ENCODE results near the gene ACER2. TPM values are rescaled to one million over a fixed set of nuclear protein-coding genes. Genes with fewer than 3 reads are reported as not detected.

The ACER2 gene
- total RNA-seq, 4 donors from 2014 or later: 2.8 to 13.5 (median 6.9) TPM

DNA sequence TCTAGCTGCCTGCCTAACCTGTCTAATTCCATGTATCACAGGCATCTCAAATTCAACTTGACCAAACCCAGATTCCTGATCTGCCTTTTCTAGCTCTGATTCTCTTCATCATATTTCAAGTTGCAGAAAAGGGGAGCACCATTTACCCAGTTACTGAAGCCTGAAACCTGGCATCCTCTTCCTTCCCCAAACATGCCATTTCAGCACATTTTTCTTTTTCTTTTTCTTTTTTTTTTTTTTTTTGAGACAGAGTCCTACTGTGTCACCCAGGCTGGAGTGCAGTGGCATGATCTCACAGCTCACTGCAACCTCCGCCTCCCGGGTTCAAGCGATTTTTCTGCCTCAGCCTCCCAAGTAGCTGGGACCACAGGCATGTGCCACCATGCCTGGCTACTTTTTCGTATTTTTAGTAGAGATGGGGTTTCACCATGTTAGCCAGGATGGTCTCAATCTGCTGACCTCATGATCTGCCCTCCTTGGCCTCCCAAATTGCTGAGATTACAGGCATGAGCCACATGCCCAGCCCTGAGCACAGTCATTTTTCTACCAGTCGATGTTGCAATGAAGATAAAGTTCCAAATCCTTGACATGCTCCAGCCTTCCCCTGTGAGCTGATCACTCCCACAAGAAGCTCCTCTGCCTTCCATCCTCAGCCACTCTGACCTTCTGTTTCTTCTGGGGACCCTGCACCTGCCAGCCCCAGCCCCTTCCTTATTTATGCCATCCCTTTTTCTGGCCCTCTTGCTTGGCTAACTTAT, 32.2 kb downstream of the ACER2 start:
- H3K27me3 ChIP-seq: no peaks in the 10 kb centered on the region
- H3K27ac ChIP-seq: peak overlapping the region in 1 of 2 donors; percentile 30
- no peaks in the 10 kb centered on the region for H3K36me3 ChIP-seq
- H3K4me1 ChIP-seq: no peaks in the 10 kb centered on the region
- no peak for DNase-seq
- intact Hi-C loops (cut with DNase I; ENCODE audit: low total_unique reads): no loop called here
- H3K4me3 ChIP-seq: no peak overlapping the region
- no peaks in the 10 kb centered on the region for H3K9me3 ChIP-seq
- TF ChIP-seq, protein P1, sequence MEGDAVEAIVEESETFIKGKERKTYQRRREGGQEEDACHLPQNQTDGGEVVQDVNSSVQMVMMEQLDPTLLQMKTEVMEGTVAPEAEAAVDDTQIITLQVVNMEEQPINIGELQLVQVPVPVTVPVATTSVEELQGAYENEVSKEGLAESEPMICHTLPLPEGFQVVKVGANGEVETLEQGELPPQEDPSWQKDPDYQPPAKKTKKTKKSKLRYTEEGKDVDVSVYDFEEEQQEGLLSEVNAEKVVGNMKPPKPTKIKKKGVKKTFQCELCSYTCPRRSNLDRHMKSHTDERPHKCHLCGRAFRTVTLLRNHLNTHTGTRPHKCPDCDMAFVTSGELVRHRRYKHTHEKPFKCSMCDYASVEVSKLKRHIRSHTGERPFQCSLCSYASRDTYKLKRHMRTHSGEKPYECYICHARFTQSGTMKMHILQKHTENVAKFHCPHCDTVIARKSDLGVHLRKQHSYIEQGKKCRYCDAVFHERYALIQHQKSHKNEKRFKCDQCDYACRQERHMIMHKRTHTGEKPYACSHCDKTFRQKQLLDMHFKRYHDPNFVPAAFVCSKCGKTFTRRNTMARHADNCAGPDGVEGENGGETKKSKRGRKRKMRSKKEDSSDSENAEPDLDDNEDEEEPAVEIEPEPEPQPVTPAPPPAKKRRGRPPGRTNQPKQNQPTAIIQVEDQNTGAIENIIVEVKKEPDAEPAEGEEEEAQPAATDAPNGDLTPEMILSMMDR (IDR thresholded peaks at IDR 0.05): no peak
- no peak for TF ChIP-seq POLR2A (IDR thresholded peaks at IDR 0.05)

- Histone ChIP-seq H3K4me1 (no peaks in the 10 kb centered on the region), H3K4me3 (no peak overlapping the region), H3K36me3 (no peaks in the 10 kb centered on the region), H3K9me3 (no peaks in the 10 kb centered on the region), H3K27me3 (no peaks in the 10 kb centered on the region), H3K27ac (peak overlapping the region in 1 of 2 donors; percentile 30)
- TF ChIP-seq POLR2A (IDR thresholded peaks at IDR 0.05): no peak
- TF ChIP-seq, protein P1 (IDR thresholded peaks at IDR 0.05): no peak
- intact Hi-C loops (cut with DNase I; ENCODE audit: low total_unique reads): no loop called here
- no peak for DNase-seq
Observed at GRCh38 chr9:19441730-19442129, 32.9 kb downstream of the ACER2 start.

DNA sequence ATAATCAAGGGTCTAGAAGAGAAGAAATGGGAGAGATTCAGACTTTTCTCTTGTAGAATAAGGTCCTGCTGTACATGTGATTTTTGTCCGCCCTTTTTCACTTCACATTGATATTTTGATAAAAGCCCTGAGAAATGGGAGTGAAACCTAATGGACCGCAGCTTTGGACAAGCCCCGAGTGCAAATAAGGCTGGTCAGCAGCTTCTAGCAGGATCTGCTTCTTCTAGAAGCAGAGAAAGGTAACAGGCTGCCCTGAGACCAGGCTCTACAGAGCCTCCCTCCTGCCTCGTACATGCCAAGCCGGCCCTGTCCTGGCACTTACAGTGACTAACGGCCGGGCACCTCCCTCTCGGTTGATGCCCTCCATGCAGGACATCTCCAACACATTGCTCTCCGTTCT, 33.4 kb downstream of the ACER2 start:
- intact Hi-C loops (cut with DNase I; ENCODE audit: low total_unique reads): no loop called here
- no peaks in the 10 kb centered on the region for H3K9me3 ChIP-seq

DNA sequence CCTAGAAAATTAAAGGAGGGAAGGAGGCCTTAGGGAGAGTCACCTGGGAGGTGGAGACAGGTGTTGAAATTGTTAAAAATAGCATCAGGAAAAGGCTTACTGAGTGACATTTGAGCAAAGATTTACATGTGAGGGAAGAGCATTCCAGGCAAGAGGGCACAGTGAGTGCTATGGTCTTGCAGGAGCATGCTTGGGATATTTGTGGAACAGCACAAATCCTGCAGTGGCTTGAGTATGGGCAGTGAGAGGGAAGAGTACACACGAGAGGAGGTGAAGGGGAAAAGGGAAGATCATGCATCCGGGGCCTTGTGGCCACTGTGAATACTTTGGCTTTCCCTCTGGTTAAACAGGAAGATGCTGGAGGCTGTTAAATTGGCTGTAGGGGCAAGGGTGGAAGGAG, 36.6 kb downstream of the ACER2 start:
- H3K27me3 ChIP-seq: no peaks in the 10 kb centered on the region
- DNase-seq: no peak
- no peaks in the 10 kb centered on the region for H3K9me3 ChIP-seq
- intact Hi-C loops (cut with DNase I; ENCODE audit: low total_unique reads): no loop called here
- TF ChIP-seq POLR2A (IDR thresholded peaks at IDR 0.05): no peak
- TF ChIP-seq, protein P1 (IDR thresholded peaks at IDR 0.05): no peak
- H3K4me1 ChIP-seq: no peaks in the 10 kb centered on the region
- no peaks in the 10 kb centered on the region for H3K36me3 ChIP-seq
- H3K4me3 ChIP-seq: no peak overlapping the region
- no peak overlapping the region for H3K27ac ChIP-seq

More for the DNA sequence above, 33.4 kb downstream of the ACER2 start:
- Histone ChIP-seq H3K36me3 (no peaks in the 10 kb centered on the region), H3K4me1 (no peaks in the 10 kb centered on the region), H3K27me3 (no peaks in the 10 kb centered on the region), H3K27ac (peak overlapping the region in 1 of 2 donors; percentile 30), H3K4me3 (no peak overlapping the region)
- no peak for DNase-seq
- TF ChIP-seq, protein P1 (IDR thresholded peaks at IDR 0.05): no peak
- TF ChIP-seq POLR2A (IDR thresholded peaks at IDR 0.05): no peak

GRCh38 chr9:19446361-19446861, 37.6 kb downstream of the ACER2 start:
- no peaks in the 10 kb centered on the region for H3K27me3 ChIP-seq
- no peak overlapping the region for H3K27ac ChIP-seq
- intact Hi-C loops (cut with DNase I; ENCODE audit: low total_unique reads): no loop called here
- H3K4me3 ChIP-seq: no peak overlapping the region
- DNase-seq: no peak
- H3K4me1 ChIP-seq: no peaks in the 10 kb centered on the region
- no peaks in the 10 kb centered on the region for H3K36me3 ChIP-seq
- TF ChIP-seq, protein P1 (IDR thresholded peaks at IDR 0.05): no peak
- no peak for TF ChIP-seq POLR2A (IDR thresholded peaks at IDR 0.05)
- H3K9me3 ChIP-seq: no peaks in the 10 kb centered on the region
